ENCODE data around the gene KRT3.

The KRT3 gene

DNA sequence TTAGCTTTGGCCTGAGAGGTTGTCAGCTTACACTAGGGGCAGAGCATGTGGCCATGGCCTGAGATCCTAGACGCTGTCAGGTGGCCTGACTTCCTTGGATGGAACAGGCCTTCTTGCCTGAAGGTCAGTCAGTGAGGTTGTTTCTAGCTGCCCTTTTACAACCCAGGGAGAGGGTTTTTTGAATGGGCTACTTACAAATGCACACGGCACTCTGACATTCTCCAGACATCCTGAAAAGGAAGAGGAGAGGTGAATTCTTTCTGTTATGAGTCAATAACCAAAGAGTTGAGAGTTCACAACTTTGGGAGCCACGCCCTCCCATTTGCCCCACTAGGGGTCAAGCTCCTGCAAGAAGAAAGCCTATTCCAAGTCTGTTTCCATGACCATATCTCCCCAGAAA is 26.6 kb downstream of the KRT3 start (continued):
- no peak for TF ChIP-seq ZNF76 (tag by site-specific recombination; IDR thresholded peaks at IDR 0.05; ENCODE audit: borderline replicate concordance, low read depth)
- TF ChIP-seq REPIN1 (tag by site-specific recombination; IDR thresholded peaks at IDR 0.05; ENCODE audit: low read depth) = no peak
- TF ChIP-seq ZNF146 (tag by site-specific recombination; IDR thresholded peaks at IDR 0.05) = no peak
- no peak for TF ChIP-seq ZNF423 (tag by site-specific recombination; IDR thresholded peaks at IDR 0.05)

DNA sequence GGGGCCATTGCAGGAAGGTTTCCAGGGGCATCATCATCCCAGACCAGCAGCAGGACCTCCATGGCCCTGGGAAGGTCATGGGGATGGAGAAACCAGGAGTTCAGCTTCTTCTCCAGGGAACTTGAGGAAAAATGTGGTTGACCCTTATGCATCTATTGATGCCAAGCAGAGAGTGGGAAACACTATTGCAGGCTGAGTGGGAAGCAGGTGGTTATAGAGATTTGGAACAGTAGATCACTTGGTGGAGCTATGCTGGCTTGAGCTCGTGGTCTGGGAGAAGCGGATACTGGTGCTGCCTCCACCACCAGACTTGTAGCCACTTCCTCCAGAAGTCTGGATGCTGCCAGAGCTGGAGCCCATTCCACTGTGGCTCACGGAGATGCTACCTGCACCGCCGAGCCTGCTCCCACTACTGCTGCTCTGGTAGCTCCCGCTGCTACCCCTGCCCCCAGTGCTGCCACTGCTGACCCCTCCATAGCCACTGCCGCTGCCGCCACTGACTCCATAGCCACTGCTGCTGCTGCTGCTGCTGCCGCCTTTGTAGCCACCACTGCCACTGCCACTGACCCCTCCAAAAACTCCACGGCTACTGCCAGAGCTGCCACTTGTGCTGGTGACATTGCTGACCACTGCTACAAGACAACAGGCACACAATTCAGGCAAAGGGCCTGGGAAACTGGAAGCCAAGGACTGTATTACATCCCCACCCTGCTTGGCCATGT is 27.3 kb downstream of the KRT3 start:
- no peaks in the 10 kb centered on the region for H3K4me1 ChIP-seq (ENCODE audit: control insufficient read depth, insufficient read depth, low read length)
- POLR2A ChIA-PET = no interaction called here
- no peaks in the 10 kb centered on the region for H3K9me3 ChIP-seq (ENCODE audit: control insufficient read depth, insufficient read depth, low read depth, low read length)
- CTCF ChIA-PET = interaction anchor here (0.6 to 1.2 kb wide), 3 partner anchors 9 to 595 kb away, joined by 3 to 4 read pairs (median 3); no protein-coding TSS in a partner anchor
- no peaks in the 10 kb centered on the region for H3K36me3 ChIP-seq (ENCODE audit: control insufficient read depth in 2 of 2, insufficient read depth in 1 of 2, low read length in 2 of 2)
- TF ChIP-seq, protein P1, sequence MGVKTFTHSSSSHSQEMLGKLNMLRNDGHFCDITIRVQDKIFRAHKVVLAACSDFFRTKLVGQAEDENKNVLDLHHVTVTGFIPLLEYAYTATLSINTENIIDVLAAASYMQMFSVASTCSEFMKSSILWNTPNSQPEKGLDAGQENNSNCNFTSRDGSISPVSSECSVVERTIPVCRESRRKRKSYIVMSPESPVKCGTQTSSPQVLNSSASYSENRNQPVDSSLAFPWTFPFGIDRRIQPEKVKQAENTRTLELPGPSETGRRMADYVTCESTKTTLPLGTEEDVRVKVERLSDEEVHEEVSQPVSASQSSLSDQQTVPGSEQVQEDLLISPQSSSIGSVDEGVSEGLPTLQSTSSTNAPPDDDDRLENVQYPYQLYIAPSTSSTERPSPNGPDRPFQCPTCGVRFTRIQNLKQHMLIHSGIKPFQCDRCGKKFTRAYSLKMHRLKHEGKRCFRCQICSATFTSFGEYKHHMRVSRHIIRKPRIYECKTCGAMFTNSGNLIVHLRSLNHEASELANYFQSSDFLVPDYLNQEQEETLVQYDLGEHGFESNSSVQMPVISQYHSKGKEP (tag by site-specific recombination; IDR thresholded peaks at IDR 0.05) = no peak
- no peak for TF ChIP-seq ZNF837 (tag by site-specific recombination; IDR thresholded peaks at IDR 0.05)
- TF ChIP-seq ZNF214 (tag by site-specific recombination; IDR thresholded peaks at IDR 0.05; ENCODE audit: borderline replicate concordance) = no peak
- TF ChIP-seq ZNF529 (tag by site-specific recombination; IDR thresholded peaks at IDR 0.05; ENCODE audit: insufficient replicate concordance) = no peak
- TF ChIP-seq ZBTB7A (tag by site-specific recombination; IDR thresholded peaks at IDR 0.05; ENCODE audit: low read depth) = no peak
- no peak overlapping the region for H3K27ac ChIP-seq (ENCODE audit: extremely low read depth, low read depth, low read length)
- no peak overlapping the region for H3K4me3 ChIP-seq (ENCODE audit: low read depth, low read length)

GRCh38 chr12:52767427-52767826 is 28.5 kb downstream of the KRT3 start:
- CTCF ChIA-PET = no interaction called here

More at GRCh38 chr12:52767427-52767826, 28.5 kb downstream of the KRT3 start:
- Histone ChIP-seq H3K9me3 (ENCODE audit: control insufficient read depth, insufficient read depth, low read depth, low read length) (no peaks in the 10 kb centered on the region), H3K4me1 (ENCODE audit: control insufficient read depth, insufficient read depth, low read length) (no peaks in the 10 kb centered on the region), H3K36me3 (ENCODE audit: control insufficient read depth in 2 of 2, insufficient read depth in 1 of 2, low read length in 2 of 2) (no peaks in the 10 kb centered on the region), H3K27ac (ENCODE audit: extremely low read depth, low read depth, low read length) (no peak overlapping the region), H3K4me3 (ENCODE audit: low read depth, low read length) (no peak overlapping the region)
- POLR2A ChIA-PET = no interaction called here
- TF ChIP-seq SP2 (tag by site-specific recombination; IDR thresholded peaks at IDR 0.05) = no peak
- TF ChIP-seq KLF16 (tag by site-specific recombination; IDR thresholded peaks at IDR 0.05) = no peak
- no peak for TF ChIP-seq KLF8 (tag by site-specific recombination; IDR thresholded peaks at IDR 0.05)
- TF ChIP-seq ZNF114 (tag by site-specific recombination; IDR thresholded peaks at IDR 0.05) = no peak
- TF ChIP-seq, protein P2, sequence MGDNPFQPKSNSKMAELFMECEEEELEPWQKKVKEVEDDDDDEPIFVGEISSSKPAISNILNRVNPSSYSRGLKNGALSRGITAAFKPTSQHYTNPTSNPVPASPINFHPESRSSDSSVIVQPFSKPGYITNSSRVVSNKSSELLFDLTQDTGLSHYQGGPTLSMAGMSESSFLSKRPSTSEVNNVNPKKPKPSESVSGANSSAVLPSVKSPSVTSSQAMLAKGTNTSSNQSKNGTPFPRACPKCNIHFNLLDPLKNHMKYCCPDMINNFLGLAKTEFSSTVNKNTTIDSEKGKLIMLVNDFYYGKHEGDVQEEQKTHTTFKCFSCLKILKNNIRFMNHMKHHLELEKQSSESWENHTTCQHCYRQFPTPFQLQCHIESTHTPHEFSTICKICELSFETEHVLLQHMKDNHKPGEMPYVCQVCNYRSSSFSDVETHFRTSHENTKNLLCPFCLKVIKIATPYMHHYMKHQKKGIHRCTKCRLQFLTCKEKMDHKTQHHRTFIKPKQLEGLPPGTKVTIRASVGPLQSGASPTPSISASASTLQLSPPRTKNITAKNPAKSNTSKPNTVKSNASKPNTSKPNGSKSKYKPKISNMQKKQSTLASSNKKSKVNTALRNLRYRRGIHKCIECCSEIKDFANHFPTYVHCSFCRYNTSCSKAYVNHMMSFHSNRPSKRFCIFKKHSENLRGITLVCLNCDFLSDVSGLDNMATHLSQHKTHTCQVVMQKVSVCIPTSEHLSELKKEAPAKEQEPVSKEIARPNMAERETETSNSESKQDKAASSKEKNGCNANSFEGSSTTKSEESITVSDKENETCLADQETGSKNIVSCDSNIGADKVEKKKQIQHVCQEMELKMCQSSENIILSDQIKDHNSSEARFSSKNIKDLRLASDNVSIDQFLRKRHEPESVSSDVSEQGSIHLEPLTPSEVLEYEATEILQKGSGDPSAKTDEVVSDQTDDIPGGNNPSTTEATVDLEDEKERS (tag by site-specific recombination; IDR thresholded peaks at IDR 0.05) = no peak
- TF ChIP-seq ZNF558 (tag by site-specific recombination; IDR thresholded peaks at IDR 0.05) = no peak
- TF ChIP-seq ZNF792 (tag by site-specific recombination; IDR thresholded peaks at IDR 0.05) = no peak
- no peak for TF ChIP-seq TCF7L2 (IDR thresholded peaks at IDR 0.05; ENCODE audit: borderline replicate concordance, low read depth, low read length)
- no peak for TF ChIP-seq ZNF394 (tag by site-specific recombination; IDR thresholded peaks at IDR 0.05; ENCODE audit: borderline replicate concordance)
- TF ChIP-seq, protein P3, sequence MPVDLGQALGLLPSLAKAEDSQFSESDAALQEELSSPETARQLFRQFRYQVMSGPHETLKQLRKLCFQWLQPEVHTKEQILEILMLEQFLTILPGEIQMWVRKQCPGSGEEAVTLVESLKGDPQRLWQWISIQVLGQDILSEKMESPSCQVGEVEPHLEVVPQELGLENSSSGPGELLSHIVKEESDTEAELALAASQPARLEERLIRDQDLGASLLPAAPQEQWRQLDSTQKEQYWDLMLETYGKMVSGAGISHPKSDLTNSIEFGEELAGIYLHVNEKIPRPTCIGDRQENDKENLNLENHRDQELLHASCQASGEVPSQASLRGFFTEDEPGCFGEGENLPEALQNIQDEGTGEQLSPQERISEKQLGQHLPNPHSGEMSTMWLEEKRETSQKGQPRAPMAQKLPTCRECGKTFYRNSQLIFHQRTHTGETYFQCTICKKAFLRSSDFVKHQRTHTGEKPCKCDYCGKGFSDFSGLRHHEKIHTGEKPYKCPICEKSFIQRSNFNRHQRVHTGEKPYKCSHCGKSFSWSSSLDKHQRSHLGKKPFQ (tag by site-specific recombination; IDR thresholded peaks at IDR 0.05) = no peak
- TF ChIP-seq HOXD13 (CRISPR knock-in tag; IDR thresholded peaks at IDR 0.05; ENCODE audit: borderline replicate concordance) = no peak
